ENCODE results near the gene POLN. TPM values are rescaled to one million over a fixed set of nuclear protein-coding genes. Genes with fewer than 3 reads are reported as not detected.

POLN gene
- total RNA-seq, 1 experiment from 2014 or later: 0.26 TPM

DNA sequence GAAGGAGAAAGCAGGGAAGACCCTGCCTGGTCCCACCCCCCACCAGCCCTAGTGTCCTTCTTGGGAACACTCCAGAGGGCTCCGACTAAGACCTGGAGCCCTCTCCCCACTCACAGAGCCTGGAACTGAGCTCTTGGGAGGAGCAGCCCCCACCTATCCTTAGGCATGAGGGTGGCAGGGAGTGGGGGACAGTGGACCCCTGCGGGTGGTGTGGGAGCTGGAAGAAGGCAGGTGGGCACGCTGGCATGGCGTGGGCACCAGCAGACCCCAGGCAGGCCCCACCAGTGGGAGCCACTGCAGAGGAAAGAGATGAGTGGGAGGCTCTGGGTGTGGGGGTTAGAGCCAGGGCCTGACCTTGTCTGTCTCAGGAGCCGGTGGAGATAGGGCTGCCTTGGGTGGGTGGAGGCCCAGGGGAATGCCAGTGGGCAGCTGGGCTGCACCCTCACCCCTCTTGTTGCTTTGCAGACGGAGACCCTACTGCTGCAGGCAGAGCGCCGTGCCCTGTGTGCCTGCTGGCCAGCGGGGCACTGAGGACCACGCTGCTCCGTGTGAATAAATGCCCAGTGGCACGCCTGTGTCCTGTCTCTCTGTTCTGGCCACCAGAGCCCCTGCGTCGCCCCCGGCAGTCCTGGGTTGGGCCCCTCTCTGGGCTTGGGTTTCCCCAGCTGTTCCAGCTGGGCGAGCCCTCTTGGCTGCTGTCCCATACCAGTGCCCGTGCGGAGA lies 198.4 kb downstream of the POLN start:
- H3K9me2 ChIP-seq (replicated peaks; ENCODE audit: low read length): no peaks in the 10 kb centered on the region
- no peak for DNase-seq
- H2AFZ ChIP-seq (ENCODE audit: low read length): no peak overlapping the region
- ATAC-seq: no peak
- peaks cover 4% of the 10 kb centered on the region; the same call in 1 of the 2 replicates for H3K79me2 ChIP-seq (ENCODE audit: low read length)
- no peaks in the 10 kb centered on the region for H4K20me1 ChIP-seq (ENCODE audit: low read length)
- ChIA-PET CTCF (no interaction called here), POLR2A (ENCODE audit: unreplicated experiment) (no interaction called here)
- H3K4me2 ChIP-seq (ENCODE audit: low read length): no peak overlapping the region
- no peaks in the 10 kb centered on the region for H3K27me3 ChIP-seq (ENCODE audit: low read length)
- no peak overlapping the region for H3K4me3 ChIP-seq (ENCODE audit: low read length)
- no peak for TF ChIP-seq EZH2phosphoT487 (IDR thresholded peaks at IDR 0.05; ENCODE audit: borderline replicate concordance, low read length)
- TF ChIP-seq CTCF (conservative IDR thresholded peaks at IDR 0.05; ENCODE audit: low read depth, low read length): no peak
- no peak for TF ChIP-seq EZH2 (IDR thresholded peaks at IDR 0.05; ENCODE audit: low read length, unreplicated experiment)
- H3K9ac ChIP-seq (ENCODE audit: low read length): no peak overlapping the region
- H3K36me3 ChIP-seq (ENCODE audit: low read depth, low read length): no peaks in the 10 kb centered on the region
- peaks cover 7% of the 10 kb centered on the region; the same call in 1 of the 2 replicates for H3K4me1 ChIP-seq (ENCODE audit: insufficient read depth, low read length)
- H3F3A ChIP-seq (ENCODE audit: low read length, unreplicated experiment): no peaks in the 10 kb centered on the region
- no TSS peak for BruUV-seq (replicated peaks)
- intact Hi-C loops (cut with micrococcal nuclease): no loop called here
- no peaks in the 10 kb centered on the region for H3K9me3 ChIP-seq (ENCODE audit: low read length)
- H3K27ac ChIP-seq (ENCODE audit: low read length): no peak overlapping the region

- ChIA-PET CTCF (no interaction called here), POLR2A (ENCODE audit: unreplicated experiment) (interaction anchor here (0.5 kb wide), 1 partner anchor 42 kb away, joined by 3 read pairs; no protein-coding TSS in a partner anchor)
- Histone ChIP-seq H3K4me2 (ENCODE audit: low read length) (peak overlapping the region; percentile 74), H2AFZ (ENCODE audit: low read length) (no peak overlapping the region), H3K9me2 (replicated peaks; ENCODE audit: low read length) (no peaks in the 10 kb centered on the region), H3K27ac (ENCODE audit: low read length) (no peak overlapping the region), H3K4me3 (ENCODE audit: low read length) (peak overlapping the region; percentile 63), H3K4me1 (ENCODE audit: insufficient read depth, low read length) (peaks cover 7% of the 10 kb centered on the region; the same call in 1 of the 2 replicates), H3K27me3 (ENCODE audit: low read length) (no peaks in the 10 kb centered on the region), H4K20me1 (ENCODE audit: low read length) (no peaks in the 10 kb centered on the region), H3K9me3 (ENCODE audit: low read length) (no peaks in the 10 kb centered on the region), H3F3A (ENCODE audit: low read length, unreplicated experiment) (no peaks in the 10 kb centered on the region), H3K79me2 (ENCODE audit: low read length) (peaks cover 4% of the 10 kb centered on the region; the same call in 1 of the 2 replicates), H3K36me3 (ENCODE audit: low read depth, low read length) (no peaks in the 10 kb centered on the region), H3K9ac (ENCODE audit: low read length) (no peak overlapping the region)
- intact Hi-C loops (cut with micrococcal nuclease): no loop called here
- no peak for DNase-seq
- TF ChIP-seq EZH2phosphoT487 (IDR thresholded peaks at IDR 0.05; ENCODE audit: borderline replicate concordance, low read length) (no peak), EZH2 (IDR thresholded peaks at IDR 0.05; ENCODE audit: low read length, unreplicated experiment) (no peak), CTCF (conservative IDR thresholded peaks at IDR 0.05; ENCODE audit: low read depth, low read length) (no peak)
- ATAC-seq: no peak
- no TSS peak for BruUV-seq (replicated peaks)
Observed at GRCh38 chr4:2042947-2043395, 198.9 kb downstream of the POLN start.

Data from PC-3 (cell line).